ENCODE measurements around the gene NINL. TPM values are rescaled to one million over a fixed set of nuclear protein-coding genes. Genes with fewer than 3 reads are reported as not detected.
"Not testable (repeated sequence)": the region's sequence is repeated elsewhere in the genome, so short reads cannot be mapped to it uniquely, and the experiment has no call there.

Gene NINL
- total RNA-seq, 4 donors from 2014 or later = 4.0 to 16.5 (median 7.9) TPM

GRCh38 chr20:25566821-25567220, 18.5 kb downstream of the NINL start:
- Histone ChIP-seq H3K4me1 (no peaks in the 10 kb centered on the region), H3K9me3 (no peaks in the 10 kb centered on the region), H3K27me3 (no peaks in the 10 kb centered on the region), H3K27ac (no peak overlapping the region), H3K4me3 (no peak overlapping the region), H3K36me3 (no peaks in the 10 kb centered on the region)
- DNase-seq = no peak
- TF ChIP-seq POLR2A (IDR thresholded peaks at IDR 0.05) (no peak), CTCF (IDR thresholded peaks at IDR 0.05) (no peak)

GRCh38 chr20:25565578-25566157, 19.7 kb downstream of the NINL start:
- no peak for DNase-seq
- TF ChIP-seq POLR2A (IDR thresholded peaks at IDR 0.05) (no peak), CTCF (IDR thresholded peaks at IDR 0.05) (no peak)
- no peaks in the 10 kb centered on the region for H3K36me3 ChIP-seq
- no peaks in the 10 kb centered on the region for H3K27me3 ChIP-seq
- no peak overlapping the region for H3K4me3 ChIP-seq
- no peaks in the 10 kb centered on the region for H3K4me1 ChIP-seq
- H3K27ac ChIP-seq = no peak overlapping the region
- H3K9me3 ChIP-seq = no peaks in the 10 kb centered on the region

- DNase-seq = no peak
- Histone ChIP-seq H3K4me3 (no peak overlapping the region), H3K27ac (no peak overlapping the region), H3K4me1 (no peaks in the 10 kb centered on the region), H3K9me3 (no peaks in the 10 kb centered on the region), H3K27me3 (no peaks in the 10 kb centered on the region), H3K36me3 (no peaks in the 10 kb centered on the region)
- TF ChIP-seq POLR2A (IDR thresholded peaks at IDR 0.05) (no peak), CTCF (IDR thresholded peaks at IDR 0.05) (no peak)
Observed at GRCh38 chr20:25563876-25564275, 21.5 kb downstream of the NINL start.

GRCh38 chr20:25563362-25563761, 22.0 kb downstream of the NINL start:
- no peak for DNase-seq
- no peak overlapping the region for H3K4me3 ChIP-seq
- H3K27ac ChIP-seq = no peak overlapping the region
- no peaks in the 10 kb centered on the region for H3K4me1 ChIP-seq
- TF ChIP-seq CTCF (IDR thresholded peaks at IDR 0.05) (no peak), POLR2A (IDR thresholded peaks at IDR 0.05) (no peak)
- H3K27me3 ChIP-seq = no peaks in the 10 kb centered on the region
- H3K9me3 ChIP-seq = no peaks in the 10 kb centered on the region
- no peaks in the 10 kb centered on the region for H3K36me3 ChIP-seq

- not testable (repeated sequence) for H3K27ac ChIP-seq, H3K9me3 ChIP-seq, H3K4me1 ChIP-seq, DNase-seq, H3K36me3 ChIP-seq, H3K4me3 ChIP-seq, H3K27me3 ChIP-seq
Observed at GRCh38 chr20:25561771-25562170, 23.6 kb downstream of the NINL start.

GRCh38 chr20:25553819-25554296, 31.5 kb downstream of the NINL start:
- DNase-seq = no peak
- no peaks in the 10 kb centered on the region for H3K27me3 ChIP-seq
- no peak overlapping the region for H3K27ac ChIP-seq

More at GRCh38 chr20:25553819-25554296, 31.5 kb downstream of the NINL start:
- Histone ChIP-seq H3K9me3 (no peaks in the 10 kb centered on the region), H3K4me3 (no peak overlapping the region), H3K4me1 (peaks cover 0 to 17% (median 0%) of the 10 kb centered on the region in 4 donors), H3K36me3 (no peaks in the 10 kb centered on the region)
- no peak for TF ChIP-seq CTCF (IDR thresholded peaks at IDR 0.05)
- no peak for TF ChIP-seq POLR2A (IDR thresholded peaks at IDR 0.05)

Measured in Peyer's patch (tissue), 4 donors.